Right lobe of liver (tissue), 4 donors: ENCODE measurements around the gene CECR2.

Experiments
- CTCF ChIP-seq, 4 donors: fragments of 200-600 bp in 3 of 4; fragments of 450-650 bp in 1 of 4; IDR thresholded peaks; one replicate each; pipeline versions ENCODE4 v1.5.1 to v1.8.0; 2016 to 2022; ENCODE audit warnings: antibody characterized with exemption in 4 of 4, mild to moderate bottlenecking in 2 of 4
- POLR2A ChIP-seq: fragments of 450-650 bp; IDR thresholded peaks from one replicate; pipeline ENCODE4 v1.6.1; 2017; ENCODE audit warnings: antibody characterized with exemption, mild to moderate bottlenecking
- donor health status: DM: no; HTN: no; CAD: no.
- donor health status: DM: no; HTN: no; CAD: no.
- donor health status: DM: no; HTN: yes; CAD: no.

GRCh38 chr22:17549655-17550054 lies 180.4 kb downstream of the CECR2 start:
- TF ChIP-seq POLR2A: no peak
- no peak for TF ChIP-seq CTCF (IDR thresholded peaks at IDR 0.05)
